Breast epithelium (tissue), 4 donors: ENCODE results near the gene SLC8B1. TPM values are rescaled to one million over a fixed set of nuclear protein-coding genes. Genes with fewer than 3 reads are reported as not detected.

Source experiments
- DNase-seq, 2 donors: peaks; one replicate each; pipeline ENCODE4 v3.0.0-alpha.2; 2019; ENCODE audit warnings: low spot score in 2 of 2
- H3K27ac ChIP-seq, 2 donors: fragments of 200-600 bp; sonication (generic) in 1 of 2; one replicate each; pipeline ENCODE4 v1.5.1; 2016 to 2019; ENCODE audit warnings: mild to moderate bottlenecking in 1 of 2
- H3K27me3 ChIP-seq, 2 donors: fragments of 200-600 bp; sonication (generic) in 1 of 2; one replicate each; pipeline versions ENCODE4 v1.5.1 to v1.6.0; 2017 to 2019; ENCODE audit warnings: control low read depth in 1 of 2, mild to moderate bottlenecking in 1 of 2
- H3K36me3 ChIP-seq: fragments of 200-600 bp; one replicate; pipeline ENCODE4 v1.5.1; 2019
- H3K4me1 ChIP-seq, 2 donors: fragments of 200-600 bp; sonication (generic); one replicate each; pipeline ENCODE4 v1.5.1; 2016 to 2019; ENCODE audit warnings: control low read depth in 1 of 2
- H3K4me3 ChIP-seq, 3 donors: fragments of 200-600 bp; sonication (generic); 1 replicate in 2 of 3; 2 replicates in 1 of 3; pipeline ENCODE4 v1.5.1; 2016 to 2019; ENCODE audit warnings: mild to moderate bottlenecking in 3 of 3, moderate library complexity in 2 of 3
- H3K9me3 ChIP-seq, 2 donors: fragments of 200-600 bp; sonication (generic) in 1 of 2; one replicate each; pipeline ENCODE4 v1.5.1; 2016 to 2019; ENCODE audit warnings: control low read depth in 1 of 2
- POLR2A ChIP-seq: fragments of 450-650 bp; IDR thresholded peaks from one replicate; pipeline ENCODE4 v1.6.1; 2016; ENCODE audit warnings: antibody characterized with exemption, mild to moderate bottlenecking, moderate library complexity
- POLR2AphosphoS5 ChIP-seq, 3 donors: sonication (generic); formaldehyde crosslinking; IDR thresholded peaks; one replicate each; pipeline ENCODE4 v1.6.1; 2017; ENCODE audit warnings: antibody characterized with exemption in 3 of 3
- intact Hi-C: fragments of 100-400 bp; cut with DNase I; formaldehyde crosslinking; loops from one replicate; pipeline ENCODE4 v1.15.1; 2023; ENCODE audit warnings: low total_unique reads
- total RNA-seq, 3 donors: library from RNA; depleted of rRNA; stranded (reverse); fragments of >200 nt; gene quantifications; one replicate each; pipeline ENCODE4 v1.1.0, GENCODE V29; 2016
- TF ChIP-seq, protein P1 (sequence below), 3 donors: fragments of 450-650 bp; IDR thresholded peaks; one replicate each; pipeline ENCODE4 v1.5.1; 2016 to 2017; ENCODE audit warnings: antibody characterized with exemption in 3 of 3, mild to moderate bottlenecking in 3 of 3, moderate library complexity in 3 of 3

The SLC8B1 gene
- total RNA-seq, 3 donors from 2014 or later = 32.6 to 36.1 (median 35.4) TPM

DNA sequence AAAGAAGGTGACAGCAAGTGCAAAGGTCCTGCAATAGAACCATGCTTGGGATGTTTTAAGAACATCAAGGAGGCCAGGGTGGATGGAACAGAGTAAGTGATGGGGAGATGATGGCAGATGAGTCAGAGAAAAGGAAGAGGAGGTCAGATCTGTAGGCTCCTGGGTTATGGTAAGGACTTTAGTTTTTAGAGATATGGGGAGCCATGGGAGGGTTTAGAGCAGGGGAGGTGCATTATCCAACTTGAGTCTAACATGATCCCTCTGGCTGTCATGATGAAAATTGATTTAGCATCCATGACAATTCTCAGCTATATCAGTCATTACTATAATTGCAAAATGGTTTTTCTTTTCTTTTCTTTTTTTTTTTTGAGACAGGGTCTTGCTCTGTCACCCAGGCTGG, 16.2 kb upstream of the SLC8B1 start:
- Histone ChIP-seq H3K27ac (no peak overlapping the region), H3K9me3 (no peaks in the 10 kb centered on the region), H3K36me3 (no peaks in the 10 kb centered on the region), H3K4me3 (no peak overlapping the region), H3K27me3 (no peaks in the 10 kb centered on the region), H3K4me1 (no peaks in the 10 kb centered on the region)
- no peak for TF ChIP-seq POLR2A
- no peak for TF ChIP-seq POLR2AphosphoS5 (IDR thresholded peaks at IDR 0.05)
- TF ChIP-seq, protein P1, sequence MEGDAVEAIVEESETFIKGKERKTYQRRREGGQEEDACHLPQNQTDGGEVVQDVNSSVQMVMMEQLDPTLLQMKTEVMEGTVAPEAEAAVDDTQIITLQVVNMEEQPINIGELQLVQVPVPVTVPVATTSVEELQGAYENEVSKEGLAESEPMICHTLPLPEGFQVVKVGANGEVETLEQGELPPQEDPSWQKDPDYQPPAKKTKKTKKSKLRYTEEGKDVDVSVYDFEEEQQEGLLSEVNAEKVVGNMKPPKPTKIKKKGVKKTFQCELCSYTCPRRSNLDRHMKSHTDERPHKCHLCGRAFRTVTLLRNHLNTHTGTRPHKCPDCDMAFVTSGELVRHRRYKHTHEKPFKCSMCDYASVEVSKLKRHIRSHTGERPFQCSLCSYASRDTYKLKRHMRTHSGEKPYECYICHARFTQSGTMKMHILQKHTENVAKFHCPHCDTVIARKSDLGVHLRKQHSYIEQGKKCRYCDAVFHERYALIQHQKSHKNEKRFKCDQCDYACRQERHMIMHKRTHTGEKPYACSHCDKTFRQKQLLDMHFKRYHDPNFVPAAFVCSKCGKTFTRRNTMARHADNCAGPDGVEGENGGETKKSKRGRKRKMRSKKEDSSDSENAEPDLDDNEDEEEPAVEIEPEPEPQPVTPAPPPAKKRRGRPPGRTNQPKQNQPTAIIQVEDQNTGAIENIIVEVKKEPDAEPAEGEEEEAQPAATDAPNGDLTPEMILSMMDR (IDR thresholded peaks at IDR 0.05) = no peak
- intact Hi-C loops = loop anchor here (10.0 kb wide), 1 partner anchor 166 kb away; the partner anchor contains the start of genes DDX54 and RITA1
- DNase-seq = no peak

DNA sequence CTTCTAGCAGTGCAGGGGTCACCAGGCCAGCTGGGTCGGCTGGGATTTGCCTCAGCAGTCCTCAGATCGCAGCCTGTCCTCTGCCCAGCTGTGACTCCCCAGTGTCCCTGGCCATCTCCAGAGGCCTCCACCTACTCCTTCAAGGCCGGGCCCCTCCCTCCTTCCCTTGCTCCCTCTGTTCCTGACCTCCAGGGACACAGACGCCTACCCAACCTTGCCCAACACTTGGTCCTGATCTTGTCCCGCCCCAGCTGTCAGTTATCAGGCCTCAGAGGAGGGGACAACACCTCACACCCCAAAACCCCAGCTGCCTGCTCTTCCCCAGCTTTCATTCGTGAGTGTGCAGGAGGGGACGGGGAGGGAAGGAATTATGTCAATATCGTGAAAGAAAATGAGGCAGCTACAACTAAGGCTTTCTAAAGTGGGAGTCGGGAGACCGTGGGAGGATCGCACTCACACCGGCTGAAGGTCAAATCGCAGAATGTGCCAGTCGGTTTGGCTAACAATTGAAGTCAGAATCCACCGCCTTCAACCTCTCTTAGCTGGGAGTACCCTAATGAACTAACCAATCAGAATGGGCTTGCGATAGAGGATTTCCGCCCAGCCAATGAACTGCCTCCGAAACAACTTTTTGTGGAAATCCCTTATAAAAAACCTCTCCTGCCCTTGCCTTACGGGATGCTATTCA, 14.1 kb upstream of the SLC8B1 start:
- no peak for TF ChIP-seq POLR2AphosphoS5 (IDR thresholded peaks at IDR 0.05)
- TF ChIP-seq POLR2A = no peak
- TF ChIP-seq, protein P1 (IDR thresholded peaks at IDR 0.05) = no peak
- DNase-seq = no peak
- H3K27ac ChIP-seq = no peak overlapping the region
- intact Hi-C loops = no loop called here
- H3K4me1 ChIP-seq = no peaks in the 10 kb centered on the region
- H3K4me3 ChIP-seq = no peak overlapping the region
- H3K36me3 ChIP-seq = no peaks in the 10 kb centered on the region
- H3K9me3 ChIP-seq = no peaks in the 10 kb centered on the region
- H3K27me3 ChIP-seq = no peaks in the 10 kb centered on the region

DNA sequence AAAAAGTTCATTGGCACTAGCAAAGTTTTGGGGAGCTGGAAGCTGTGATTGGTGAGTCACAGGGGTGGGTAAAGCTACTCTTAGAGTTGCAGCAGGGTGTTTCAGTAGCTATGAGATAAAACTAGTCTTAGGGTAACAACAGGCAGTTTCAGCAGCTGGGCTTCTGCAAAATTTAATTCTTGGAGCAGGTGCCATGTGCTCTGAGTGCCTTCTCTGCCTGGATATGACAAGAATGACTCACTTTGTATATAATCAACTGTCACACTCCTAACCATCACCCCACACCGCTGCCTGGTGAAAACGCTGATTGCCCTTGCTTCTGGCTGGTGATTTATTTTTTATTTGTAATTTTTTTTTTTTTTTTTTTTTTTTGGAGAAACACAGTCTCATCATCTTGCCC, 13.0 kb upstream of the SLC8B1 start:
- no peaks in the 10 kb centered on the region for H3K36me3 ChIP-seq
- H3K27me3 ChIP-seq = no peaks in the 10 kb centered on the region
- H3K9me3 ChIP-seq = no peaks in the 10 kb centered on the region
- intact Hi-C loops = no loop called here
- H3K27ac ChIP-seq = no peak overlapping the region
- TF ChIP-seq, protein P1 (IDR thresholded peaks at IDR 0.05) = no peak
- TF ChIP-seq POLR2AphosphoS5 (IDR thresholded peaks at IDR 0.05) (no peak), POLR2A (no peak)
- H3K4me1 ChIP-seq = no peaks in the 10 kb centered on the region
- H3K4me3 ChIP-seq = no peak overlapping the region
- DNase-seq = no peak

DNA sequence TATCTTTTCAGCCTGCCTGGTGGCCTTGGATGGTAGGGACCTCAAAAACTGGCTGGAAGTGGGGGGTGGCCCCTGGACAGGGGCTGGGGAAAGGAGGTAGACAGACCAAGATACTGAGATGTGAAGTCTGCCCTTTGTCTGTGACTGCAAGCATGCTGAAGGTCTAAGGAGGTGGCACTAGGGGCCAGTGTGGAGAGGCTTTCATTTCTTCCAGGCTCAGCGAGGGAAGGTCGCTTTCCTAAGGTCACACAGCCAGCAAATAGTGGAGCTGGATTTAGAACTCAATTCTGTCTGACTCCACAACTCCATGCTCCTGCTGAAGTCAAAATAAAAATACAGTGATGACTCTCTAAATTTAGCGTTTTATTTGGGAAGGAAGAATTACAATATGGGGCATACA, 12.2 kb upstream of the SLC8B1 start:
- no peaks in the 10 kb centered on the region for H3K9me3 ChIP-seq
- H3K27me3 ChIP-seq = no peaks in the 10 kb centered on the region
- no peaks in the 10 kb centered on the region for H3K4me1 ChIP-seq
- H3K4me3 ChIP-seq = no peak overlapping the region
- no peak for DNase-seq
- TF ChIP-seq POLR2AphosphoS5 (IDR thresholded peaks at IDR 0.05) = no peak
- no peak for TF ChIP-seq POLR2A
- TF ChIP-seq, protein P1 (IDR thresholded peaks at IDR 0.05) = no peak
- H3K27ac ChIP-seq = no peak overlapping the region
- intact Hi-C loops = no loop called here
- no peaks in the 10 kb centered on the region for H3K36me3 ChIP-seq

DNA sequence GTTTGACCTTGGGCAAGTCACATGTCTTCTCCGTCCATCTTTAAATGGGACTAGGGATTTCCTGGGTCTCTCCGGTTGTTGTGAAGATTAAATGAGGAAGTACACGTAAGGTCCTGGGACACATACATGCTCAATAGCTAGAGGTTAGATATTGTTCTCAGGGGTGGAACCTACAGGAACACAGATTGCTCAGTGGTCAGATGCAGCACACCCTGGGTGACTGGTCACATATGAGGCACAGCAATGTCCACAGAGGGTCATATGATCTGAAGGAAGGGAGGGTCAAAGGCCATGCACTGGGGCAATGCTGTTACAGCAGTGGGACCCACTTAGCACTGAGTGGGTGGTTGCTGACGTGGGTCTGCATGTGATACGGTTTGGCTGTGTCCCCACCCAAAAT, 11.4 kb upstream of the SLC8B1 start:
- no peaks in the 10 kb centered on the region for H3K4me1 ChIP-seq
- no peaks in the 10 kb centered on the region for H3K27me3 ChIP-seq
- no peak overlapping the region for H3K27ac ChIP-seq
- intact Hi-C loops = no loop called here
- H3K4me3 ChIP-seq = no peak overlapping the region
- no peaks in the 10 kb centered on the region for H3K9me3 ChIP-seq
- TF ChIP-seq POLR2A = no peak
- TF ChIP-seq, protein P1 (IDR thresholded peaks at IDR 0.05) = no peak
- no peak for TF ChIP-seq POLR2AphosphoS5 (IDR thresholded peaks at IDR 0.05)
- no peaks in the 10 kb centered on the region for H3K36me3 ChIP-seq
- DNase-seq = no peak
